DND-41 (cell line): ENCODE data around the gene SCYL2.

ENCODE experiments used
- ATAC-seq: fragments of 200-7000 bp; cut with Tn5 transposase; 3 replicates; pipeline ENCODE4 v1.9.1; 2021; ENCODE audit warnings: low read depth; ENCODE audit not compliant: insufficient read depth
- DNase-seq: peaks from one replicate; pipeline ENCODE4 v3.0.0-alpha.2; 2020
- H2AFZ ChIP-seq: 2 replicates; pipeline ENCODE4 v1.6.0; 2012; ENCODE audit warnings: low read depth, low read length
- H3K27ac ChIP-seq: 2 replicates; pipeline ENCODE4 v1.5.1; 2012; ENCODE audit warnings: low read length, inconsistent platforms
- H3K27me3 ChIP-seq: fragments of 200-600 bp; sonication (generic); 2 replicates; pipeline ENCODE4 v1.6.0; 2012; ENCODE audit warnings: low read length, mild to moderate bottlenecking, inconsistent platforms; ENCODE audit not compliant: insufficient read depth, poor library complexity
- H3K36me3 ChIP-seq: 2 replicates; pipeline ENCODE4 v1.5.1; 2012; ENCODE audit warnings: low read length, inconsistent platforms; ENCODE audit not compliant: insufficient read depth
- H3K4me1 ChIP-seq: 2 replicates; pipeline ENCODE4 v1.5.1; 2012; ENCODE audit warnings: mild to moderate bottlenecking, low read length; ENCODE audit not compliant: insufficient read depth
- H3K4me2 ChIP-seq: 2 replicates; pipeline ENCODE4 v1.6.0; 2012; ENCODE audit warnings: mild to moderate bottlenecking, moderate library complexity, low read length, inconsistent platforms; ENCODE audit not compliant: insufficient read depth
- H3K4me3 ChIP-seq, 2 experiments: fragments of 200-600 bp in 1 of 2; shearing (Covaris generic) in 1 of 2; 2 replicates each; pipeline ENCODE4 v1.5.1; 2012 to 2016; ENCODE audit warnings: inconsistent platforms in 2 of 2, low read length in 2 of 2, mild to moderate bottlenecking in 2 of 2, low read depth in 1 of 2, moderate library complexity in 1 of 2
- H3K79me2 ChIP-seq: 2 replicates; pipeline ENCODE4 v1.6.0; 2012; ENCODE audit warnings: low read length, inconsistent platforms; ENCODE audit not compliant: insufficient read depth
- H3K9ac ChIP-seq: 2 replicates; pipeline ENCODE4 v1.6.0; 2012; ENCODE audit warnings: low read depth, mild to moderate bottlenecking, inconsistent platforms, low read length, moderate library complexity
- H3K9me3 ChIP-seq: 2 replicates; pipeline ENCODE4 v1.5.1; 2012; ENCODE audit warnings: low read length, moderate library complexity, mild to moderate bottlenecking, inconsistent platforms; ENCODE audit not compliant: insufficient read depth, severe bottlenecking
- H4K20me1 ChIP-seq: 2 replicates; pipeline ENCODE4 v1.6.0; 2012; ENCODE audit warnings: low read length; ENCODE audit not compliant: insufficient read depth
- CTCF ChIP-seq: IDR thresholded peaks from 2 replicates; pipeline ENCODE4 v1.5.1; 2012; ENCODE audit warnings: borderline replicate concordance, low read length, moderate library complexity, mild to moderate bottlenecking; ENCODE audit not compliant: poor library complexity, severe bottlenecking; ENCODE audit errors: extremely low read depth
- EZH2 ChIP-seq: IDR thresholded peaks from 3 replicates; pipeline ENCODE4 v1.6.1; 2012; ENCODE audit warnings: borderline replicate concordance, low read depth, mild to moderate bottlenecking, moderate library complexity, low read length, inconsistent platforms; ENCODE audit not compliant: severe bottlenecking

Gene SCYL2

GRCh38 chr12:100372853-100373640 is 106.1 kb downstream of the SCYL2 start:
- ATAC-seq (no peak), DNase-seq (no peak)
- Histone ChIP-seq H3K4me3 (no peak overlapping the region), H3K9me3 (no peaks in the 10 kb centered on the region), H3K27ac (no peak overlapping the region), H3K79me2 (no peaks in the 10 kb centered on the region), H3K9ac (no peak overlapping the region), H3K4me1 (no peaks in the 10 kb centered on the region), H3K36me3 (no peaks in the 10 kb centered on the region), H3K27me3 (no peaks in the 10 kb centered on the region), H4K20me1 (no peaks in the 10 kb centered on the region), H2AFZ (no peak overlapping the region), H3K4me2 (no peak overlapping the region)
- no peak for TF ChIP-seq EZH2
- no peak for TF ChIP-seq CTCF

GRCh38 chr12:100375038-100375735 is 108.2 kb downstream of the SCYL2 start:
- Histone ChIP-seq H2AFZ (no peak overlapping the region), H3K36me3 (no peaks in the 10 kb centered on the region), H3K9me3 (no peaks in the 10 kb centered on the region), H3K4me1 (no peaks in the 10 kb centered on the region), H3K27ac (no peak overlapping the region), H4K20me1 (no peaks in the 10 kb centered on the region), H3K27me3 (no peaks in the 10 kb centered on the region), H3K4me2 (no peak overlapping the region), H3K4me3 (no peak overlapping the region), H3K79me2 (no peaks in the 10 kb centered on the region), H3K9ac (no peak overlapping the region)
- ATAC-seq = no peak
- TF ChIP-seq EZH2 (no peak), CTCF (no peak)
- DNase-seq = no peak

- Histone ChIP-seq H4K20me1 (no peaks in the 10 kb centered on the region), H3K9me3 (no peaks in the 10 kb centered on the region), H3K4me2 (no peak overlapping the region), H3K9ac (no peak overlapping the region), H3K36me3 (no peaks in the 10 kb centered on the region), H3K4me1 (no peaks in the 10 kb centered on the region), H2AFZ (no peak overlapping the region), H3K27me3 (no peaks in the 10 kb centered on the region), H3K79me2 (no peaks in the 10 kb centered on the region), H3K27ac (no peak overlapping the region), H3K4me3 (no peak overlapping the region)
- no peak for TF ChIP-seq CTCF
- TF ChIP-seq EZH2 = no peak
- ATAC-seq (no peak), DNase-seq (no peak)
These were observed 109.2 kb downstream of the SCYL2 start for GRCh38 chr12:100376161-100376560.
